Measurements from ENCODE around the gene KIF23. TPM values are rescaled to one million over a fixed set of nuclear protein-coding genes. Genes with fewer than 3 reads are reported as not detected.

Gene KIF23
- total and polyA plus RNA-seq, 2 of the 4 experiments (the other 2 are of a cell fraction) = 37.7 to 56.1 TPM

DNA sequence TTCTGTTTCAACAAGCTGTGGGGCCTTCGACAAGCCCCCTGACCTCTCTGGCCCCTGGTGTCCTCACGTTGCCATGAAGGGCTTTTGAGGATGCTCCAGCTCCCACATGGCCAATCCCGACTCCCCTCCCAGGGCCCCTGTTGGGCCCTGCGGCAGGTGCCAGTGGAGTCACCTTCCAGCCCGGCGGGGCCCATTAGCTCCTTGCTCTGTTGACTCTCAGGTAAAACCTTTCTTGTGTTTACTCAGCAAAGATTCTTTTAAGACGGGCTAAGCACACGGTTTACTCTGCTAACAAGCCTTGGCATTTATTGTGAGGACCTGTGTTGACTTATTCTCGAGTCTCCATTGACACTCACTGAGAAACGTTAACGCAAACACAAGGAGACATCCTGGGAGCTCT is 53.5 kb downstream of the KIF23 start:
- 85% methylated on average over 7 of the region's 11 CpGs; no CpG with 5 or more reads in 1 of the 2 experiments for WGBS, 2 experiments (ENCODE audit: extremely low coverage in 2 of 2, insufficient read length in 1 of 2)

More for the DNA sequence above, 53.5 kb downstream of the KIF23 start:
- ATAC-seq (ENCODE audit: low read depth) = no peak
- H2BK15ac ChIP-seq (ENCODE audit: low read depth, low read length) = no peak overlapping the region
- H2BK5ac ChIP-seq (ENCODE audit: low read depth, low read length, poor library complexity, severe bottlenecking) = no peak overlapping the region
- peaks cover 4% of the 10 kb centered on the region for H3K4me1 ChIP-seq (ENCODE audit: control insufficient read depth, insufficient read depth, low read length)
- H2AFZ ChIP-seq (replicated peaks; ENCODE audit: low read length, poor library complexity) = no peak overlapping the region
- H3K79me1 ChIP-seq (ENCODE audit: low read depth in 1 of 2, low read length in 2 of 2) = no peaks in the 10 kb centered on the region
- no peak overlapping the region for H4K5ac ChIP-seq (ENCODE audit: low read depth, low read length)
- no peak overlapping the region for H3K9ac ChIP-seq (ENCODE audit: low read depth, low read length)
- no TSS peak for BruUV-seq (replicated peaks)
- 0 out of 2 replicates have a peak overlapping the region, but pooled peaks have one; percentile 13 for H2AK5ac ChIP-seq (ENCODE audit: low read depth, low read length)
- H2BK120ac ChIP-seq (ENCODE audit: low read depth, low read length) = no peak overlapping the region
- H2AK9ac ChIP-seq (replicated peaks; ENCODE audit: low read depth, low read length, poor library complexity) = no peak overlapping the region
- in situ Hi-C loops (cut with MboI; ENCODE audit: low sequenced_read_pairs) (no loop called here), intact Hi-C loops (cut with micrococcal nuclease) (no loop called here), dilution Hi-C loops (cut with HindIII; ENCODE audit: low sequenced_read_pairs, unreplicated experiment) (no loop called here)
- no peak overlapping the region for H3K18ac ChIP-seq (ENCODE audit: low read depth, low read length)
- POLR2A ChIA-PET (ENCODE audit: unreplicated experiment) = no interaction called here
- H3K9me1 ChIP-seq (ENCODE audit: insufficient read depth, low read length) = peaks cover 5% of the 10 kb centered on the region
- H4K20me1 ChIP-seq (ENCODE audit: insufficient read depth, low read length) = no peaks in the 10 kb centered on the region; the same call in 1 of the 2 replicates
- no peak overlapping the region for H4K91ac ChIP-seq (ENCODE audit: insufficient read depth, low read depth, low read length)
- no peak overlapping the region for H3K4me2 ChIP-seq (ENCODE audit: low read depth, low read length)
- TF ChIP-seq MAZ (IDR thresholded peaks at IDR 0.05; ENCODE audit: borderline replicate concordance, low read depth, low read length) = no peak
- no peak for TF ChIP-seq MAFK (IDR thresholded peaks at IDR 0.05; ENCODE audit: low read depth, low read length)
- no peak for TF ChIP-seq NFE2L2 (IDR thresholded peaks at IDR 0.05; ENCODE audit: low read depth, low read length)
- no peak for TF ChIP-seq RCOR1 (IDR thresholded peaks at IDR 0.05; ENCODE audit: insufficient replicate concordance, low read length)
- H3K27ac ChIP-seq (ENCODE audit: insufficient read depth, low read length) = no peak overlapping the region
- H3K36me3 ChIP-seq (ENCODE audit: control insufficient read depth, insufficient read depth, low read length) = no peaks in the 10 kb centered on the region
- peaks cover 2% of the 10 kb centered on the region; the same call in 1 of the 2 replicates for H3K27me3 ChIP-seq (ENCODE audit: control insufficient read depth, insufficient read depth, low read length)
- CTCF ChIA-PET = interaction anchor here (0.7 kb wide), 1 partner anchor 14 kb away, joined by 3 read pairs; no protein-coding TSS in a partner anchor
- H3K4me3 ChIP-seq (ENCODE audit: insufficient read depth, low read depth, low read length) = no peak overlapping the region
- H3K23ac ChIP-seq (ENCODE audit: low read depth, low read length) = no peak overlapping the region
- no peak overlapping the region for H3K4ac ChIP-seq (ENCODE audit: low read depth, low read length)
- DNase-seq = no peak
- H2BK20ac ChIP-seq (ENCODE audit: low read depth, low read length) = no peak overlapping the region
- H3K56ac ChIP-seq (ENCODE audit: extremely low read depth, insufficient read depth, low read length) = no peak overlapping the region
- no peak overlapping the region for H3K14ac ChIP-seq (replicated peaks; ENCODE audit: low read depth, low read length)
- H3K9me3 ChIP-seq (ENCODE audit: control insufficient read depth, insufficient read depth, low read length) = no peaks in the 10 kb centered on the region
- H4K8ac ChIP-seq (ENCODE audit: low read depth in 2 of 2, low read length in 2 of 2) = no peak overlapping the region

Measured in IMR-90 (cell line).